HFFc6 (cell line): ENCODE data around the gene TGFA. TPM values are rescaled to one million over a fixed set of nuclear protein-coding genes. Genes with fewer than 3 reads are reported as not detected.

Experiments
- DNase-seq: peaks from one replicate; pipeline ENCODE4 v3.0.0-alpha.2; 2018
- H3K27ac Mint-ChIP-seq: 2 replicates; pipeline ENCODE4 v1.8.0; 2020; ENCODE audit warnings: mild to moderate bottlenecking, mixed read lengths
- H3K27me3 Mint-ChIP-seq: 2 replicates; pipeline ENCODE4 v1.8.0; 2021; ENCODE audit warnings: mild to moderate bottlenecking, moderate library complexity, mixed read lengths; ENCODE audit not compliant: insufficient read depth
- H3K36me3 Mint-ChIP-seq: 2 replicates; pipeline ENCODE4 v1.8.0; 2021; ENCODE audit warnings: low read depth, mixed read lengths
- H3K4me1 Mint-ChIP-seq: 2 replicates; pipeline ENCODE4 v1.8.0; 2020; ENCODE audit warnings: low read depth, mixed read lengths
- H3K4me3 Mint-ChIP-seq: 2 replicates; pipeline ENCODE4 v1.8.0; 2020; ENCODE audit warnings: mild to moderate bottlenecking, moderate library complexity, mixed read lengths
- H3K9me3 Mint-ChIP-seq: 2 replicates; pipeline ENCODE4 v1.8.0; 2020; ENCODE audit warnings: mild to moderate bottlenecking, mixed read lengths
- total RNA-seq, 6 experiments: library from RNA; stranded (reverse); fragmentation: NEBNext Ultra II Directional; extraction: Animal tissue kit (Norgen Biotek cat#: 25700); gene quantifications; 2 replicates in 1 of 6; 3 replicates in 5 of 6; pipeline ENCODE4 v1.2.3, GENCODE V29; 2021
- TF ChIP-seq, protein P1 (sequence below): fragments of 200-600 bp; sonication (generic); IDR thresholded peaks from 2 replicates; pipeline ENCODE4 v1.5.0; 2021; ENCODE audit warnings: antibody characterized with exemption, mild to moderate bottlenecking

The TGFA gene
- total RNA-seq, 6 experiments from 2014 or later, result 0.05 to 0.38 (median 0.26) TPM; not detected in 3

DNA sequence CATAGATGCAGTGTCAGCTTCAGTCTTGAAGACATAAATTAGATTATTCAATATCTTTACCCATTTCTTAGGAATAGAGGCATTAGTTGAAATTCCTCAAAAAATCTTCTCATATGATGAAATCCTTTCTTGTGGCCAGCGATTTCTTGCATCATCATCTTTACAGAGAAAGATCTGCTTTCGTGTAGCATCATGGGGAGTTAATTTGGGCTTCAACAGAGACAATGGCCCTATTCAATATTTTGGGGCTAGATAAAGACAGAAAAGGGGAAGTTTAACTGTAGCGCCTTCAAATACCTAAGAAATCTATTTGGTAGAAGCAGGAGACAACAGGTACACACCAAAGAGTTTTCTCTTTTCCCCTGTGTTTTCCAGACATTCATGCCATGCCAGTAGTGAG lies 73.8 kb downstream of the TGFA start:
- Mint-ChIP-seq H3K4me3 (no peak overlapping the region), H3K36me3 (no peaks in the 10 kb centered on the region), H3K4me1 (no peaks in the 10 kb centered on the region), H3K27me3 (peaks cover 20% of the 10 kb centered on the region), H3K9me3 (no peaks in the 10 kb centered on the region), H3K27ac (no peak overlapping the region)
- TF ChIP-seq, protein P1, sequence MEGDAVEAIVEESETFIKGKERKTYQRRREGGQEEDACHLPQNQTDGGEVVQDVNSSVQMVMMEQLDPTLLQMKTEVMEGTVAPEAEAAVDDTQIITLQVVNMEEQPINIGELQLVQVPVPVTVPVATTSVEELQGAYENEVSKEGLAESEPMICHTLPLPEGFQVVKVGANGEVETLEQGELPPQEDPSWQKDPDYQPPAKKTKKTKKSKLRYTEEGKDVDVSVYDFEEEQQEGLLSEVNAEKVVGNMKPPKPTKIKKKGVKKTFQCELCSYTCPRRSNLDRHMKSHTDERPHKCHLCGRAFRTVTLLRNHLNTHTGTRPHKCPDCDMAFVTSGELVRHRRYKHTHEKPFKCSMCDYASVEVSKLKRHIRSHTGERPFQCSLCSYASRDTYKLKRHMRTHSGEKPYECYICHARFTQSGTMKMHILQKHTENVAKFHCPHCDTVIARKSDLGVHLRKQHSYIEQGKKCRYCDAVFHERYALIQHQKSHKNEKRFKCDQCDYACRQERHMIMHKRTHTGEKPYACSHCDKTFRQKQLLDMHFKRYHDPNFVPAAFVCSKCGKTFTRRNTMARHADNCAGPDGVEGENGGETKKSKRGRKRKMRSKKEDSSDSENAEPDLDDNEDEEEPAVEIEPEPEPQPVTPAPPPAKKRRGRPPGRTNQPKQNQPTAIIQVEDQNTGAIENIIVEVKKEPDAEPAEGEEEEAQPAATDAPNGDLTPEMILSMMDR, result no peak
- no peak for DNase-seq

DNA sequence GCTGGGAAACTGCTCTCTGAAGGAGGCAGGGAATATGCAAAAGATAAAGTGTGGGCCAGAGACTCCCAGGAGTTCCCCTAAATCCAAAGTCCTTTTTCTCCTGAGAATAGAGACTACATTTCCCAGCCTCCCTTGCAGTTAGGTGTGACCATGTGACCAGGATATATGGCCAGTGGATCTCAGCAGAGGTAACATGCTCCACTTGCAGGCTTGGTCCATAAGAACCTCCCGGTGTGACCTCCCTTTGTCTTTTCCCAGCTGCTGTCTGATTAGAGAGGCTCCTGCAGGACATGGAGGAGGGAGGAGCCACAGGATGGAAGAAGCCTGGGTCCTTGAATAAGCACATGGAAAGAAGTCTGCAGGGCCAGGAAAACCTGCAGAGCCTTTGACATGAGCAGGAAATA lies 76.2 kb downstream of the TGFA start:
- Mint-ChIP-seq H3K4me3 (no peak overlapping the region), H3K4me1 (no peaks in the 10 kb centered on the region), H3K36me3 (no peaks in the 10 kb centered on the region), H3K27me3 (peaks cover 34% of the 10 kb centered on the region), H3K9me3 (no peaks in the 10 kb centered on the region), H3K27ac (no peak overlapping the region)
- TF ChIP-seq, protein P1, result no peak
- no peak for DNase-seq

DNA sequence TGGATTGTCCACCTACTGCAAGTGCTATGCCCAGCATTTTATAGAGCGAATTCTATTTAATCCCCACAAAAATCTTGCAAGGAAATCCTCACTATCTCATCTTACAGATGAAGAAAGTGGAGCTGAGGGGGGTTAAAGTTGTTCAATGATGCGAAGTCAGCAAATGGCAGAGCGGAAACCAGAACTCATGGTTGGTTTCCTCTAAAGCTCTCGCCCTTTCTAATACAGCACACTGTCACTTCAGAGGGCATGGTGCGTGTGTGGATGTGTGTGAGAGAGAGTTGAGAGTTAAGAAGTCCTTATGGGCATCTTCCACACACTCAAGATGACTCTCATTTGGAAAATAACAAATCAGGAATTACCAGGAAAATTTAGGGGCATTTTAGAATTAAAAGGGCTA lies 78.4 kb downstream of the TGFA start:
- TF ChIP-seq, protein P1, result no peak
- DNase-seq, result no peak
- H3K27me3 Mint-ChIP-seq, result peaks cover 28% of the 10 kb centered on the region

DNA sequence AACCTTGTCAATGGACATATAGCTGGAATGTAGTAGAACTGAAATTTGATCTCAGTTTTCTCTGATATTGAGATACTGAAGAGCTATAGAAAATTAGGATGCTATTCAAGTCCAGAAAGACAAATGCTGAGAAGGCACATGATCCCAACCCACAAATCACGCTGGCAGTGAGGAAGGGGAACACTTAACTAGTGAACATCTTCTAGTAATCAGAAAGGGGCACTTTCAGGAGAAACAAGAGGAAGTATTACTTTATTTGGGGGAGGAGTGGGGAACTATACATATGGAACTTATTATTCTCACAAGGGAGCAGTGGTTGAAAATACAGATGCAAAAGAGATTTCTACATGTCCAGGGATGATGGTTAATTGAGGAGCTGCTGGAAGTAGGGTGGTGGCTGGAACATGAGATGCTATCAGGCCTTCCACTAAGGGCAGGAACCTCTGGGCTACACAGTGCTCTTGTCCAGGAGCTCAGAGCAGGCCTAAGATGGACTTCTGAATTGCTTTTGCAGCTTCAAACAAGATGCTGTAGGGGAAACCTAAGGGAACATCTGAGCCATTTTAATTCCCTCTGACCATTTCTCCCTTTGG lies 79.3 kb downstream of the TGFA start:
- no peak for DNase-seq
- Mint-ChIP-seq H3K9me3 (no peaks in the 10 kb centered on the region), H3K27me3 (peaks cover 33% of the 10 kb centered on the region), H3K27ac (no peak overlapping the region), H3K4me3 (no peak overlapping the region), H3K4me1 (no peaks in the 10 kb centered on the region), H3K36me3 (no peaks in the 10 kb centered on the region)
- TF ChIP-seq, protein P1, result no peak

More for the DNA sequence above, 78.4 kb downstream of the TGFA start:
- H3K4me1 Mint-ChIP-seq, result no peaks in the 10 kb centered on the region
- no peak overlapping the region for H3K4me3 Mint-ChIP-seq
- no peaks in the 10 kb centered on the region for H3K36me3 Mint-ChIP-seq
- no peaks in the 10 kb centered on the region for H3K9me3 Mint-ChIP-seq
- H3K27ac Mint-ChIP-seq, result no peak overlapping the region

DNA sequence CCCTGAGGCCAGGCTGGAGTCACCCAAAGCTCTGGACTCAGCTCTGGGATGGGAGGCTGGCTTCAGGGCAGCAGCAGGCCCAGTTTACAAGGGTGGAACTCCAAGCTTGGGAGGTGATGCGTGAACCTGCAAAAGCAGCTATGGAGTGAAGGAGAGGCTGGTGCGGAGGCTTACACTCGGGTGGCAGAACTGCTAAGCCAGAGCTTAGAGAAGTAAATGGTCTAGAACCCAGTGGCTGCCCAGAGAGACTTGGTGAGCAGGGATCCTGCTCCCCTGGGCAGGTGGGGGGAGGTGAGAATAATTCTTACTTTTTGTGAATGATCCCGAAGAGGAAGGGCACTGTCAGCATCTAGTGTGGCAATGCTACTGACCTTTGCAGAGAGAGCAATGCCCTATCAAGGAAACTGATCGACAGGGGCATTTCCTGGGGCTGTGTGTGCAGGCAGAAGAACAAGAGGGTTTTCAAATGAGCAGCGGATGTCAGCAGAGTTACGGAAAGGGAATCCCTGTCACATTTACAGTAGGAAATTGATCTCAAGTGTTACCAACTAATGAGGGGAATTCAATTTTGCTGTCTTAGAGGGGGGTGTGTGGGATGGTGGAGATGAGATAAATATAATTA lies 80.4 kb downstream of the TGFA start:
- TF ChIP-seq, protein P1, result no peak
- no peak for DNase-seq
- Mint-ChIP-seq H3K27ac (no peak overlapping the region), H3K4me1 (no peaks in the 10 kb centered on the region), H3K4me3 (no peak overlapping the region), H3K27me3 (peaks cover 33% of the 10 kb centered on the region), H3K36me3 (no peaks in the 10 kb centered on the region), H3K9me3 (no peaks in the 10 kb centered on the region)
